Neuronal stem cell (in vitro differentiated cells): ENCODE data around the gene DNM3.

Experiments
- DNase-seq: peaks from one replicate; pipeline ENCODE4 v3.0.0-alpha.2; 2013; ENCODE audit warnings: low spot score
- H2AFZ ChIP-seq: one replicate; pipeline ENCODE4 v1.6.1; 2013; ENCODE audit warnings: mild to moderate bottlenecking, low read length, inconsistent platforms
- H2AK5ac ChIP-seq: 2 replicates; pipeline ENCODE4 v1.6.1; 2013; ENCODE audit warnings: low read depth, mild to moderate bottlenecking, inconsistent platforms, low read length, moderate library complexity, mixed read lengths
- H2BK120ac ChIP-seq: 2 replicates; pipeline ENCODE4 v1.6.1; 2013; ENCODE audit warnings: low read depth, mild to moderate bottlenecking, inconsistent platforms, low read length, moderate library complexity, mixed read lengths
- H2BK12ac ChIP-seq: one replicate; pipeline ENCODE4 v1.6.1; 2013; ENCODE audit warnings: low read length, inconsistent platforms
- H2BK15ac ChIP-seq: 2 replicates; pipeline ENCODE4 v1.6.1; 2013; ENCODE audit warnings: mild to moderate bottlenecking, low read length, inconsistent platforms, mixed read lengths
- H2BK5ac ChIP-seq: one replicate; pipeline ENCODE4 v1.6.1; 2013; ENCODE audit warnings: inconsistent platforms, mild to moderate bottlenecking, low read length, moderate library complexity
- H3K14ac ChIP-seq: one replicate; pipeline ENCODE4 v1.6.1; 2013; ENCODE audit warnings: low read length, inconsistent platforms
- H3K18ac ChIP-seq: 2 replicates; pipeline ENCODE4 v1.6.1; 2013; ENCODE audit warnings: low read length, inconsistent platforms
- H3K23ac ChIP-seq: 2 replicates; pipeline ENCODE4 v1.6.1; 2013; ENCODE audit warnings: low read depth, mild to moderate bottlenecking, mixed read lengths, low read length, inconsistent platforms; ENCODE audit not compliant: poor library complexity
- H3K27ac ChIP-seq: replicated peaks from 3 replicates; pipeline ENCODE4 v1.5.1; 2013; ENCODE audit warnings: low read length, inconsistent platforms
- H3K27me3 ChIP-seq, 3 experiments: 2 replicates each; pipeline ENCODE4 v1.6.1; 2013; ENCODE audit warnings: low read length in 3 of 3, mild to moderate bottlenecking in 2 of 3, inconsistent platforms in 1 of 3, low read depth in 1 of 3, mixed read lengths in 1 of 3, moderate library complexity in 1 of 3; ENCODE audit not compliant: control insufficient read depth in 3 of 3, insufficient read depth in 3 of 3
- H3K36me3 ChIP-seq, 2 donors: replicated peaks in 1 of 2; 2 replicates each; pipeline ENCODE4 v1.6.1; 2013; ENCODE audit warnings: low read length in 2 of 2; ENCODE audit not compliant: control insufficient read depth in 2 of 2, insufficient read depth in 2 of 2
- H3K4ac ChIP-seq: 2 replicates; pipeline ENCODE4 v1.6.1; 2013; ENCODE audit warnings: inconsistent platforms, mild to moderate bottlenecking, low read length, moderate library complexity
- H3K4me1 ChIP-seq, 2 donors: 1 replicate in 1 of 2; 2 replicates in 1 of 2; pipeline ENCODE4 v1.6.1; 2013; ENCODE audit warnings: low read length in 2 of 2, low read depth in 1 of 2; ENCODE audit not compliant: control insufficient read depth in 2 of 2, insufficient read depth in 1 of 2
- H3K4me2 ChIP-seq: one replicate; pipeline ENCODE4 v1.6.1; 2013; ENCODE audit warnings: mild to moderate bottlenecking, low read length, inconsistent platforms; ENCODE audit not compliant: insufficient read depth, poor library complexity, severe bottlenecking
- H3K4me3 ChIP-seq, 2 donors: 2 replicates each; pipeline ENCODE4 v1.5.1; 2013; ENCODE audit warnings: low read length in 2 of 2, mild to moderate bottlenecking in 2 of 2, inconsistent platforms in 1 of 2, moderate library complexity in 1 of 2
- H3K79me1 ChIP-seq: one replicate; pipeline ENCODE4 v1.6.1; 2013; ENCODE audit warnings: low read depth, mild to moderate bottlenecking, inconsistent platforms, low read length, moderate library complexity
- H3K9ac ChIP-seq: one replicate; pipeline ENCODE4 v1.6.1; 2013; ENCODE audit warnings: mild to moderate bottlenecking, low read depth, low read length, inconsistent platforms; ENCODE audit not compliant: poor library complexity
- H3K9me3 ChIP-seq, 2 donors: replicated peaks in 1 of 2; 2 replicates each; pipeline versions ENCODE3 to v1.6.1; 2013; ENCODE audit warnings: low read length in 2 of 2, mild to moderate bottlenecking in 2 of 2, inconsistent platforms in 1 of 2, low read depth in 1 of 2, mixed read lengths in 1 of 2, moderate library complexity in 1 of 2; ENCODE audit not compliant: control insufficient read depth in 2 of 2, insufficient read depth in 1 of 2
- H4K8ac ChIP-seq: one replicate; pipeline ENCODE4 v1.6.1; 2013; ENCODE audit warnings: low read depth, mild to moderate bottlenecking, inconsistent platforms, low read length, moderate library complexity
- H4K91ac ChIP-seq: one replicate; pipeline ENCODE4 v1.6.1; 2013; ENCODE audit warnings: low read length, low read depth, mild to moderate bottlenecking, inconsistent platforms; ENCODE audit not compliant: poor library complexity
- WGBS, 2 donors: extraction: QIAGEN DNeasy Blood & Tissue Kit; methylation state at CpG; one replicate each; pipeline ENCODE4 v1.1.7; 2013; ENCODE audit warnings: missing lambda C conversion rate in 2 of 2, mixed read lengths in 1 of 2; ENCODE audit not compliant: insufficient read length in 2 of 2, insufficient replicate concordance in 1 of 2; ENCODE audit errors: extremely low coverage in 2 of 2; 5-methylcytosine and 5-hydroxymethylcytosine counted together

DNM3 gene

GRCh38 chr1:172148707-172149106, 307.4 kb downstream of the DNM3 start:
- no peak for DNase-seq
- no peaks in the 10 kb centered on the region for H3K9me3 ChIP-seq
- no peak overlapping the region for H3K4ac ChIP-seq
- no peak overlapping the region for H3K18ac ChIP-seq
- H3K27ac ChIP-seq: no peak overlapping the region
- no peak overlapping the region for H4K91ac ChIP-seq
- no peaks in the 10 kb centered on the region for H3K27me3 ChIP-seq
- H4K8ac ChIP-seq: no peak overlapping the region
- no peak overlapping the region for H2AK5ac ChIP-seq
- no peak overlapping the region for H3K23ac ChIP-seq
- no peaks in the 10 kb centered on the region for H3K79me1 ChIP-seq
- no peak overlapping the region for H2BK5ac ChIP-seq
- H3K14ac ChIP-seq: no peak overlapping the region
- no peak overlapping the region for H2BK12ac ChIP-seq
- H3K4me2 ChIP-seq: no peak overlapping the region
- H3K4me3 ChIP-seq: no peak overlapping the region
- peaks cover 5 to 9% of the 10 kb centered on the region in 2 donors for H3K4me1 ChIP-seq
- H2AFZ ChIP-seq: peak overlapping the region; percentile 79
- H2BK15ac ChIP-seq: no peak overlapping the region
- H3K9ac ChIP-seq: no peak overlapping the region
- H2BK120ac ChIP-seq: no peak overlapping the region
- H3K36me3 ChIP-seq: no peaks in the 10 kb centered on the region

GRCh38 chr1:172149346-172149745, 308.0 kb downstream of the DNM3 start:
- Histone ChIP-seq H3K18ac (no peak overlapping the region), H3K4me2 (no peak overlapping the region), H3K4ac (no peak overlapping the region), H3K4me3 (no peak overlapping the region), H2BK15ac (no peak overlapping the region), H3K4me1 (peaks cover 4 to 8% of the 10 kb centered on the region in 2 donors), H3K9ac (no peak overlapping the region), H4K8ac (no peak overlapping the region), H3K36me3 (no peaks in the 10 kb centered on the region), H3K14ac (no peak overlapping the region), H2AFZ (peak overlapping the region; percentile 79), H3K23ac (no peak overlapping the region), H2BK12ac (no peak overlapping the region), H3K79me1 (no peaks in the 10 kb centered on the region), H2BK5ac (no peak overlapping the region), H2BK120ac (no peak overlapping the region), H3K27ac (no peak overlapping the region), H2AK5ac (no peak overlapping the region), H4K91ac (no peak overlapping the region), H3K27me3 (no peaks in the 10 kb centered on the region), H3K9me3 (no peaks in the 10 kb centered on the region)
- WGBS, 2 donors: no CpG with 5 or more reads among the region's 2 CpGs
- DNase-seq: no peak

DNA sequence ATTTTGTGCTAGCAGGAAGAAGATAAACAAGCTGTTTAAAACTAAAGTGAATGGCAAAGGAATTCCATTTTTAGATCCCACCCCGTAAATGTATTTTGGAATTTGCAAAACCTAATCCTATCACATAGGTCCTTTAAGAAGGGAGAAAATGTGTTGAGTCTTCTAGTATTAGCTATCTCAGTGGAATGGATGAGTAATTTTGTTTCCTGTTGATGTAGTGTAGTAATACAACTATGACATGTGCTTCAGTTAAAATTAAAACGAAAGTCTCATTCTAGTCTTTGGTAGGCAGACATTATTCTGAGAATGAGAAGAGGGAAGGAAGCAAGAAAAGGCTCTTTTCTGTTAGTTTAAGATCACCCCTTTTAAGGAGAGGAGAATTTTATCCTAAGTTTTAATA, 313.3 kb downstream of the DNM3 start:
- H3K27me3 ChIP-seq: no peaks in the 10 kb centered on the region
- H3K27ac ChIP-seq: no peak overlapping the region
- no peak overlapping the region for H3K4me3 ChIP-seq

DNA sequence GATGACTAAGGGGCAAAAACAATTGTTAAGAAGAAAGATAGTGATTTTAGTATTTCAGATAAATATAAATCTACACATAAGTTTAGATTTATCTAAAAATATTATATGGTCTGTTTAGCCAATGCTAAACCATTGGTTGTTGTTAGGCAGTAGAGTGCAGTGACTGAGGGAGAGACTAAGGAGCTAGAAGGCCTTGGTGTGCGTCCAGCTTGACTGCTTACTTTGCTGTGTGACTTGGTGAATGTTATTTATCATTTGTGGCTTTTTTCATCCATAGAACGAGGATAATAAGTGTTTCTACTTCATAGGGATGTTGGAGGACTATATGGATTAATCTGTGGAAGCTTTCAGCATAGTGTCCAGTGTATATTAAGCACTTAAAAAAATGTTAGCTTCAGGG, 314.5 kb downstream of the DNM3 start:
- H3K79me1 ChIP-seq: no peaks in the 10 kb centered on the region
- H3K23ac ChIP-seq: no peak overlapping the region
- no peak overlapping the region for H3K9ac ChIP-seq
- H3K4me1 ChIP-seq: no peaks in the 10 kb centered on the region
- no peak overlapping the region for H3K18ac ChIP-seq
- no peaks in the 10 kb centered on the region for H3K27me3 ChIP-seq
- no peak overlapping the region for H2AFZ ChIP-seq
- no peak overlapping the region for H2BK15ac ChIP-seq
- DNase-seq: no peak
- H3K27ac ChIP-seq: no peak overlapping the region
- H2AK5ac ChIP-seq: no peak overlapping the region
- H2BK12ac ChIP-seq: no peak overlapping the region
- no peak overlapping the region for H2BK120ac ChIP-seq
- no peak overlapping the region for H3K4me3 ChIP-seq
- H2BK5ac ChIP-seq: no peak overlapping the region
- H3K14ac ChIP-seq: no peak overlapping the region
- H3K4ac ChIP-seq: no peak overlapping the region
- no CpG with 5 or more reads among the region's 2 CpGs for WGBS, 2 donors
- no peak overlapping the region for H4K8ac ChIP-seq
- no peaks in the 10 kb centered on the region for H3K36me3 ChIP-seq
- H3K4me2 ChIP-seq: no peak overlapping the region
- H3K9me3 ChIP-seq: no peaks in the 10 kb centered on the region
- no peak overlapping the region for H4K91ac ChIP-seq

More for the DNA sequence above, 313.3 kb downstream of the DNM3 start:
- Histone ChIP-seq H3K36me3 (no peaks in the 10 kb centered on the region), H2BK120ac (no peak overlapping the region), H3K4me2 (no peak overlapping the region), H2BK15ac (no peak overlapping the region), H3K23ac (no peak overlapping the region), H3K79me1 (no peaks in the 10 kb centered on the region), H3K18ac (no peak overlapping the region), H2AFZ (no peak overlapping the region), H4K91ac (no peak overlapping the region), H4K8ac (no peak overlapping the region), H3K9me3 (no peaks in the 10 kb centered on the region), H3K9ac (no peak overlapping the region), H3K4me1 (no peaks in the 10 kb centered on the region), H2BK5ac (no peak overlapping the region), H3K4ac (no peak overlapping the region), H2AK5ac (no peak overlapping the region), H3K14ac (no peak overlapping the region), H2BK12ac (no peak overlapping the region)
- DNase-seq: no peak
- no CpG with 5 or more reads among the region's 2 CpGs for WGBS, 2 donors
